Measurements from ENCODE around the gene FAR2.

DNA sequence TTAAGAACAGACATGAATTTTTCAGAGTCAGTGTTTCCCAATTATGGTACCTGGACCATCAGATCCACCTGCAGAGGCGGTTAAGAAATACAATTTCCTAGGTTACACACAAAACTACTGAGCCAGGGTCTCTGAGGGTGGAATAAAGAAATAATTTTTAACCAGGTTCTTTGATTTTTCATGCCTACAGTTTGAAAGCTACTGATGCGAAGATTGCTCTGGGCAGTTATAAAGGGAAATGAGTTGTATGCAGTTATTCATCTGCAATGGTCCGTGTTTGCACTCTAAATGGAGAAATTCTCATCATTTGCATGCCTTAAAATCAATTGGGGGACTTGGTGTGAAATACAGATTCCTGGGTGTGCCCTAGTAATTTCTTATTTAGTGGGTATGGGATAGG, 142.1 kb downstream of the FAR2 start:
- TF ChIP-seq, protein P1, sequence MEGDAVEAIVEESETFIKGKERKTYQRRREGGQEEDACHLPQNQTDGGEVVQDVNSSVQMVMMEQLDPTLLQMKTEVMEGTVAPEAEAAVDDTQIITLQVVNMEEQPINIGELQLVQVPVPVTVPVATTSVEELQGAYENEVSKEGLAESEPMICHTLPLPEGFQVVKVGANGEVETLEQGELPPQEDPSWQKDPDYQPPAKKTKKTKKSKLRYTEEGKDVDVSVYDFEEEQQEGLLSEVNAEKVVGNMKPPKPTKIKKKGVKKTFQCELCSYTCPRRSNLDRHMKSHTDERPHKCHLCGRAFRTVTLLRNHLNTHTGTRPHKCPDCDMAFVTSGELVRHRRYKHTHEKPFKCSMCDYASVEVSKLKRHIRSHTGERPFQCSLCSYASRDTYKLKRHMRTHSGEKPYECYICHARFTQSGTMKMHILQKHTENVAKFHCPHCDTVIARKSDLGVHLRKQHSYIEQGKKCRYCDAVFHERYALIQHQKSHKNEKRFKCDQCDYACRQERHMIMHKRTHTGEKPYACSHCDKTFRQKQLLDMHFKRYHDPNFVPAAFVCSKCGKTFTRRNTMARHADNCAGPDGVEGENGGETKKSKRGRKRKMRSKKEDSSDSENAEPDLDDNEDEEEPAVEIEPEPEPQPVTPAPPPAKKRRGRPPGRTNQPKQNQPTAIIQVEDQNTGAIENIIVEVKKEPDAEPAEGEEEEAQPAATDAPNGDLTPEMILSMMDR (IDR thresholded peaks at IDR 0.05): no peak
- no peak for TF ChIP-seq POLR2A (IDR thresholded peaks at IDR 0.05)
- TF ChIP-seq POLR2AphosphoS5 (IDR thresholded peaks at IDR 0.05): no peak
- TF ChIP-seq EP300 (IDR thresholded peaks at IDR 0.05): no peak

Measured in upper lobe of left lung (tissue), 4 donors.